22Rv1 (cell line): ENCODE measurements around the gene HSPA1A.

Experiments used
- ZFX ChIP-seq: fragments of 450-650 bp; IDR thresholded peaks from 2 replicates; pipeline ENCODE4 v1.6.1; 2017; ENCODE audit warnings: antibody characterized with exemption, borderline replicate concordance
- TF ChIP-seq, protein P1 (sequence below): fragments of 450-650 bp; IDR thresholded peaks from 2 replicates; pipeline ENCODE4 v1.5.1; 2017; ENCODE audit warnings: mild to moderate bottlenecking

DNA sequence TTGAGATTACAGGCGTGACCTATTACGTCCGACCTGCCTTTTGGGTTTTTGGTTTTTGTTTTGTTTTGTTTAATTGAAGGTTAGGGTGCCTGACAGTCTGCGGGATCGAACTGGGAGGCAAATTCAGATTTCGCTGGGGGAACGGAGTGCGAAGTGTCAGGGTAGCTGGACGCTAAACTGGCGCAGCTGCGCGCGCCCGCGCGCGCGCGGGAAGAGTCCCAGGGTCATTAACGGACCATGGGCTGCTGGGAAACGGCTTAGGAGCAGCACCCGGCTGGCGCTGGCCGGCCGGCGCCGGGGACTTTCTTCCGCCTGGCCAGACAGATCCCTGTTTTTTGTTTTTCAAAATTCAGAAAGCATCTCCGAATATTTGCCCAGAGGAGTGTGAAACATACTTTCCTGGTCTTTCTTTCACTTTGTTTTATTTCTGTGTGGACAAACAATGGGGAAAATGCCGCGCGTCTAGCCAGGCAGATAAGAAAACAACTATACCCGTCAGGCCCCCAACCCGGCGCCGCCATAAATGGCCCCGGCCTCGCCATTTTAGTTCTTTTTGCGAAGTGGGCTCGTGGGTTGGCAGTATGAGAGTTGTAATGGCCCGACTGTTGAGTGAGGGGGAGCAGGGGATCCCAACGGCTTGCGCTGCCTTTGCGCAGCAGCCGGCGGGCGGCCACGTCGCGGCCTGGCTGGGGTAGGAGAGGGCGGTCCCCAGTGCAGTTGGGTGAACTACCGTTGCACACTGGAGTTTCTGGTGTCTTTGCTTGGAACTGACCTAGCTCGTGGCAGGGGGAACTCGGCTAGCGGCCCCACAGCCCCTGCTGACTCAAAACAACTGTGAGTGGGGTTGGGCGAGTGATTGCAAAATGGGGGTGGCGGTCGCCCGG lies 19.3 kb downstream of the HSPA1A start:
- TF ChIP-seq, protein P1, sequence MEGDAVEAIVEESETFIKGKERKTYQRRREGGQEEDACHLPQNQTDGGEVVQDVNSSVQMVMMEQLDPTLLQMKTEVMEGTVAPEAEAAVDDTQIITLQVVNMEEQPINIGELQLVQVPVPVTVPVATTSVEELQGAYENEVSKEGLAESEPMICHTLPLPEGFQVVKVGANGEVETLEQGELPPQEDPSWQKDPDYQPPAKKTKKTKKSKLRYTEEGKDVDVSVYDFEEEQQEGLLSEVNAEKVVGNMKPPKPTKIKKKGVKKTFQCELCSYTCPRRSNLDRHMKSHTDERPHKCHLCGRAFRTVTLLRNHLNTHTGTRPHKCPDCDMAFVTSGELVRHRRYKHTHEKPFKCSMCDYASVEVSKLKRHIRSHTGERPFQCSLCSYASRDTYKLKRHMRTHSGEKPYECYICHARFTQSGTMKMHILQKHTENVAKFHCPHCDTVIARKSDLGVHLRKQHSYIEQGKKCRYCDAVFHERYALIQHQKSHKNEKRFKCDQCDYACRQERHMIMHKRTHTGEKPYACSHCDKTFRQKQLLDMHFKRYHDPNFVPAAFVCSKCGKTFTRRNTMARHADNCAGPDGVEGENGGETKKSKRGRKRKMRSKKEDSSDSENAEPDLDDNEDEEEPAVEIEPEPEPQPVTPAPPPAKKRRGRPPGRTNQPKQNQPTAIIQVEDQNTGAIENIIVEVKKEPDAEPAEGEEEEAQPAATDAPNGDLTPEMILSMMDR: no peak
- no peak for TF ChIP-seq ZFX
